Measurements from ENCODE around the gene PPARA.

PPARA gene

GRCh38 chr22:46150034-46150654, at the start of gene PPARA:
Gene PPARA, plus strand, starts transcription at chr22:46150526. Its CDS starts 47,858 bp downstream, at chr22:46198384.
- TF ChIP-seq ZNF274 (IDR thresholded peaks at IDR 0.05; ENCODE audit: low read depth, low read length) = no peak
- peak within 1 kb of the TSS; percentile 91 for H3K4me3 ChIP-seq (ENCODE audit: low read length)

GRCh38 chr22:46102159-46102558, 48.2 kb upstream of the PPARA start:
- H3K4me3 ChIP-seq (ENCODE audit: low read length) = no peak overlapping the region
- no peak for TF ChIP-seq ZNF274 (IDR thresholded peaks at IDR 0.05; ENCODE audit: low read depth, low read length)

DNA sequence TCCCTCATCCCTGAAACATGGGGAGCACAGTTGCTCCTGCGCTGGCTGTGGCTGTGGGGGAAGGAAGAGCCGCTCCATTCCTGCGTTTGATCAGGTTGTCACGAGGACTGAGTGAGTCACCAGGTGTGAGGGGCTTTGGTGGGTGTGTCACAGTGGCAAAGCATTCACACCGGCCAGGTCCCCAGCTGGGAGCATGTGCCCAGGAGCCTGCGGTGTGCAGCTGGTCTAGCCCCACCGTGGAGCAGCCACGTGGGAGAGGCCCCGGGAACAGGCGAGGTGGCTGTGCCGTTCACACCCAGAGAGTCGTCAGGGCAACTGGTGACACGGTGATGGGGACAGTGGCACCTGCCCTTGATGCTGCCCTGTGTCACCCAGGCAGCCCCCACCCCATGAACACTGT, 47.6 kb upstream of the PPARA start:
- no peak for TF ChIP-seq ZNF274 (IDR thresholded peaks at IDR 0.05; ENCODE audit: low read depth, low read length)
- no peak overlapping the region for H3K4me3 ChIP-seq (ENCODE audit: low read length)

- no peak overlapping the region for H3K4me3 ChIP-seq (ENCODE audit: low read length)
- TF ChIP-seq ZNF274 (IDR thresholded peaks at IDR 0.05; ENCODE audit: low read depth, low read length) = no peak
Observed at GRCh38 chr22:46103181-46103580, 47.1 kb upstream of the PPARA start.

DNA sequence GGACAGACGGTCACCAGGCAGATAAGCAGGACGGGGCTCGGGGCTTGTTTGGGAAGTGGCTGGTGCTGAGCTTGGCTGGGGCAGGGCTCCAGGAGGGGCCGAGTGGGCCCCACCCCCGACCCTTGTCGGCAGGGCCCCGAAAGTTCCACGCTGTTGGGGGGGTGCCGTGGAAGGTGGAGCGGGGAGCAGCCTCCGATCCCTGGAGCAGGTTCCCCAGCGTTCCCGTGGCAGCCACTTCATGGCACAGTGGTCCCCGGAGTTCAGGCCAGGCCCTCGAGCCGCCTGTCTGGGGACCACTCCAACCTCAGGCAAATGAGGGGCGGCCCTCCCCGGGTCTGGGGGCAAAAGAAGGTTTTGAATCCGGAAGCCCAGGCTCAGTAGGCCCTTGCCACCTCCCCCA, 46.7 kb upstream of the PPARA start:
- no peak for TF ChIP-seq ZNF274 (IDR thresholded peaks at IDR 0.05; ENCODE audit: low read depth, low read length)
- H3K4me3 ChIP-seq (ENCODE audit: low read length) = no peak overlapping the region

- TF ChIP-seq ZNF274 (IDR thresholded peaks at IDR 0.05; ENCODE audit: low read depth, low read length) = no peak
- no peak overlapping the region for H3K4me3 ChIP-seq (ENCODE audit: low read length)
Observed at GRCh38 chr22:46104170-46104880, 46.0 kb upstream of the PPARA start.

- no peak for TF ChIP-seq ZNF274 (IDR thresholded peaks at IDR 0.05; ENCODE audit: low read depth, low read length)
Observed at GRCh38 chr22:46104881-46105493, 45.3 kb upstream of the PPARA start.

DNA sequence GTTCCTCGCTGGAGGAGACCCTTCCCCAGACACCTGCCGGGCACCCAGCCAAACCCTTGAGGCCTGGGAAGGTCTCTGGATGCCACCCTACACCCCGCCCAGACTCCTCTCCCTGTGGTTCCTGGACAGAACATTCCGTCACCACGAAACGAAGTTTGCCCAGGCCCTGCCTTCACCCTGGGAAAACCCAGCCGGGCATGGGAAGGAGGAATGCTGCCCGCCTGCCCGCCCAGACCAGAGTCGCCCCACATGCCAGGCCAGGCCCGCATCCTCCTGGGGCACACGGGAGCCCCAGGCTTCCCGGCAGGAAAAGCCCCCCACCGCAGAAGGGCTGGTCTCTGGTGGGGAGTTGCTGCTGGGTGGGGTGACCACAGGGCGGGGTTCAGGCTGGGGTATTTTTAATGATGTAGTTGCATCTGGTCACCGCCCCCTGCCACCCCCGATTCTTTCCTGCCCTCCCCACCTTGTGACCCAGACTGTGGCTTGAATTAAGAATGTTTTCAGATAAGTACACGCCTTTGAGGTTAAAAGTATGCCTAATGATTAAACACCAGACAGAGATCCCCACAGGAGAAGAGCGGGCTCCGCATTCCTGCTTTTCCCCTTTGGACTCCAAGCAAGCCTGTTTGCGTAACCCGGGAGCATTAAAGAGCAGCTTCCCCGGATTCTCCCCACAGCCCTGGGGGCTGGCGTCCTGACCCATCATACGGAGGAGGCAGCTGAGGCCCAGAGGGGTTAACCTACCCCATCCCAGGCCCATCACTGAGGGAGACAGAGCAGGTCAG, 44.6 kb upstream of the PPARA start:
- no peak overlapping the region for H3K4me3 ChIP-seq (ENCODE audit: low read length)
- no peak for TF ChIP-seq ZNF274 (IDR thresholded peaks at IDR 0.05; ENCODE audit: low read depth, low read length)

More at GRCh38 chr22:46104881-46105493, 45.3 kb upstream of the PPARA start:
- no peak overlapping the region for H3K4me3 ChIP-seq (ENCODE audit: low read length)

- no peak overlapping the region for H3K4me3 ChIP-seq (ENCODE audit: low read length)
- no peak for TF ChIP-seq ZNF274 (IDR thresholded peaks at IDR 0.05; ENCODE audit: low read depth, low read length)
Observed at GRCh38 chr22:46106279-46107022, 43.9 kb upstream of the PPARA start.

DNA sequence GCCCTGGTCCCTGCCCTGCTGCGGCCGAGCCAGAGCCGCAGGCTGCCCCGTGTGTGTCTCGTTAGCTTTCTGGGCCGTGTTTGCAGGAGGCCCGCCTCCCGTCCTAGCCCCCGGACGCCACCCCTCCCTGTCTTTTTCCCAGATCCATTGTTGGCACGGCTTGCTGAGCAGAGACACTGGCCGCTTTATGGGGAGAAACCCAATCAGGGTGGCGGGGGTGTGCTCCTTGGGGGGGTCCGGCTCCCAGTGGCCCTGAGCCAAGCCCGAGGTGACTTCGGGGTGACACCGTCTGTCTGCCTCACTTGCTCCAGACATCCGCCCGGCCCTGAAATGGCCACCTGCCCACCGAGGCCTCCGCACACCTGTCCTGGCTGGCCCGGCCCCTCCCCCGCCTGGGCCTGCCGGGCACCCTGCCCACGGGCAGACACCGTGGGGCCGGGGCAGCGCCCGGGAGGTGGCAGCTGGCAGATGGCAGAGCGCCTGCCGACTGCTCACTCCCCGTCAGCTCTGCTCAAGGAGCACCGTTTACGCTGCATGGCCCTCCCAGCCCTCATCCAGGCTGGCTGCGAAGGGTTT, 43.1 kb upstream of the PPARA start:
- no peak for TF ChIP-seq ZNF274 (IDR thresholded peaks at IDR 0.05; ENCODE audit: low read depth, low read length)
- H3K4me3 ChIP-seq (ENCODE audit: low read length) = no peak overlapping the region

DNA sequence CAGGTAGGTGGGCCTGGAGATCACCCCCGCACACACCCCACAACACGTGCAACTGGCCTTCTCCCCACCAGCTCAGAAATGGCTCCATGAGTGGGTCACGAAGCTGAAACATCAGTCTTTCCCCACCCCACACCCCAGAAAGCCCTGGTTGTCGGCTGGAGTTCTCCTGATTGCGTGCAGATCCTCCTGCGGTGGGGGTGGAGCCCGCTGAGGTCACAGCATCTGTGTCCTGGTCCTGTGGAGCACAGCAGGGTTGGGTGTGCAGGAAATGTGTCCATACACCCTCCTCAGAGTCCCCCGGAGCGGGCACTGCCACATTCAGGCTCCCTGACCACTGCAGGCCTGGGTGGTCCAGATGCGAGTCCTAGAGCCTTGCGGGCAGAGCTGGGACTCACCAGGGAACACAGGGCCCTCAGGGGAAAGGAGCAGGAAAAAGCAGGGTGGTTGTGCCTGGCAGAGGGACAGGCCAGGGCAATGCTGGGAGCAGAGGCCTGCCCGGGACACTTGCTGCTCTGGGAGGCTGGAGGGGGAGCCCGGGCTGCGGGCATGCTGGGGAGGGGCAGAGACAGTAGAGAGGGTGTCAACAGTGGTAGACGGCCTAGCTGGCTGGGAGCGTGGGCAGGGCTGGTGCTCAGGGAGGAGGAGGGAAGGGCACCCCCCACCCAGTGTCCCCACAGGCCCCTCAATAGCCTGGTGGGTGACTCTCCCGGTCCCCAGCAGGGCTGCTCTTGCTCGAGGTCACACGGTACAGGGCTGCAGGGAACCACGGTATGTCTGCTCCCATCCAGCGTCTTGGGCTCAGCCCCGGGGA, 42.4 kb upstream of the PPARA start:
- no peak overlapping the region for H3K4me3 ChIP-seq (ENCODE audit: low read length)
- TF ChIP-seq ZNF274 (IDR thresholded peaks at IDR 0.05; ENCODE audit: low read depth, low read length) = no peak

GRCh38 chr22:46108564-46109473, 41.5 kb upstream of the PPARA start:
- no peak for TF ChIP-seq ZNF274 (IDR thresholded peaks at IDR 0.05; ENCODE audit: low read depth, low read length)

More at GRCh38 chr22:46108564-46109473, 41.5 kb upstream of the PPARA start:
- H3K4me3 ChIP-seq (ENCODE audit: low read length) = no peak overlapping the region

All from GM08714 (cell line).